ENCODE measurements around the gene NDUFB5. TPM values are rescaled to one million over a fixed set of nuclear protein-coding genes. Genes with fewer than 3 reads are reported as not detected.

NDUFB5 gene
- total RNA-seq, 1 experiment from 2014 or later = 116 TPM

DNA sequence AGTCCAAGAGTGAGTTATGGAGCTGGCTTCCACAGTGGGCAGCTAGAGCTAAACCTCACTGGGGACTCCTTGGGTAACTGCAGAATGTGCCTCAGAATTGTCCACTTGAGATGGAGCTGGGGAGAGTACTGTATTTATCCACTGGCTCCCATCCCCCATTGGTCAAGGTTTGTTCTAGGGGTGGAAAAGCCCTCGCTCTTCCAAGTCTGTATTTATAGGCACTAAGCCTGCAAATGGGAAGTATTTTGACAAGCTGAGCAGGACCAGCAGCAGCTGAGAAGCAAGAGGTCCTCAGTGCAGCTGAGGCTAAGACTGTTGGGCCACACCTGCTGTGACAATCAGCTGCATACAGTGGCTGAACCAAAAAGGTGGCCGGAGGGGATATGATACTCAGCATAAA lies 54.0 kb downstream of the NDUFB5 start:
- no TSS peak for BruUV-seq (replicated peaks)
- no peaks in the 10 kb centered on the region for H3K36me3 ChIP-seq (ENCODE audit: control insufficient read depth in 1 of 2, insufficient read depth in 2 of 2, low read length in 2 of 2)
- H3K27me3 ChIP-seq (ENCODE audit: insufficient read depth, low read length) = no peaks in the 10 kb centered on the region
- peaks cover 98% of the 10 kb centered on the region for H3K79me2 ChIP-seq (ENCODE audit: insufficient read depth, low read length)
- no peak overlapping the region for H3K4me2 ChIP-seq (ENCODE audit: low read length)
- ATAC-seq (no peak), DNase-seq (ENCODE audit: low read depth, low spot score) (no peak)
- H3K27ac ChIP-seq (ENCODE audit: low read depth, low read length) = no peak overlapping the region
- no peaks in the 10 kb centered on the region for H4K20me1 ChIP-seq (ENCODE audit: insufficient read depth)
- H3K4me1 ChIP-seq (ENCODE audit: control insufficient read depth in 1 of 2, insufficient read depth in 2 of 2, low read length in 2 of 2) = peaks cover 0 to 10% of the 10 kb centered on the region in 2 experiments; a peak in 3 of 4 replicates
- ChIA-PET CTCF (interaction anchor here (2.5 kb wide), 1 partner anchor 9 kb away, joined by 18 read pairs; no protein-coding TSS in a partner anchor), RAD21 (ENCODE audit: low non-redundant PET in 1 of 2, low total read pairs in 2 of 2, uncharacterized antibody in 2 of 2, unreplicated experiment in 2 of 2) (no interaction called here), POLR2A (interaction anchor here (1.1 kb wide), 1 partner anchor 9 kb away, joined by 4 read pairs; no protein-coding TSS in a partner anchor)
- no peak overlapping the region for H3K4me3 ChIP-seq (replicated peaks in 1 of 2; ENCODE audit: low read depth in 1 of 2, low read length in 2 of 2)
- no peaks in the 10 kb centered on the region for H3K9me2 ChIP-seq (ENCODE audit: insufficient read depth)
- H2AFZ ChIP-seq (ENCODE audit: low read depth, low read length, poor library complexity, severe bottlenecking) = no peak overlapping the region
- intact Hi-C loops (cut with micrococcal nuclease) = no loop called here
- no peaks in the 10 kb centered on the region for H3K9me3 ChIP-seq (ENCODE audit: control insufficient read depth in 1 of 2, insufficient read depth in 1 of 2, low read depth in 1 of 2, low read length in 2 of 2)
- no peak overlapping the region for H3K9ac ChIP-seq (ENCODE audit: low read length)
- no peak for TF ChIP-seq SRF (IDR thresholded peaks at IDR 0.05; ENCODE audit: low read depth)
- no peak for TF ChIP-seq FOSL1 (IDR thresholded peaks at IDR 0.05; ENCODE audit: low read depth)
- no peak for TF ChIP-seq CEBPB (IDR thresholded peaks at IDR 0.05; ENCODE audit: low read depth)
- TF ChIP-seq, protein P1, sequence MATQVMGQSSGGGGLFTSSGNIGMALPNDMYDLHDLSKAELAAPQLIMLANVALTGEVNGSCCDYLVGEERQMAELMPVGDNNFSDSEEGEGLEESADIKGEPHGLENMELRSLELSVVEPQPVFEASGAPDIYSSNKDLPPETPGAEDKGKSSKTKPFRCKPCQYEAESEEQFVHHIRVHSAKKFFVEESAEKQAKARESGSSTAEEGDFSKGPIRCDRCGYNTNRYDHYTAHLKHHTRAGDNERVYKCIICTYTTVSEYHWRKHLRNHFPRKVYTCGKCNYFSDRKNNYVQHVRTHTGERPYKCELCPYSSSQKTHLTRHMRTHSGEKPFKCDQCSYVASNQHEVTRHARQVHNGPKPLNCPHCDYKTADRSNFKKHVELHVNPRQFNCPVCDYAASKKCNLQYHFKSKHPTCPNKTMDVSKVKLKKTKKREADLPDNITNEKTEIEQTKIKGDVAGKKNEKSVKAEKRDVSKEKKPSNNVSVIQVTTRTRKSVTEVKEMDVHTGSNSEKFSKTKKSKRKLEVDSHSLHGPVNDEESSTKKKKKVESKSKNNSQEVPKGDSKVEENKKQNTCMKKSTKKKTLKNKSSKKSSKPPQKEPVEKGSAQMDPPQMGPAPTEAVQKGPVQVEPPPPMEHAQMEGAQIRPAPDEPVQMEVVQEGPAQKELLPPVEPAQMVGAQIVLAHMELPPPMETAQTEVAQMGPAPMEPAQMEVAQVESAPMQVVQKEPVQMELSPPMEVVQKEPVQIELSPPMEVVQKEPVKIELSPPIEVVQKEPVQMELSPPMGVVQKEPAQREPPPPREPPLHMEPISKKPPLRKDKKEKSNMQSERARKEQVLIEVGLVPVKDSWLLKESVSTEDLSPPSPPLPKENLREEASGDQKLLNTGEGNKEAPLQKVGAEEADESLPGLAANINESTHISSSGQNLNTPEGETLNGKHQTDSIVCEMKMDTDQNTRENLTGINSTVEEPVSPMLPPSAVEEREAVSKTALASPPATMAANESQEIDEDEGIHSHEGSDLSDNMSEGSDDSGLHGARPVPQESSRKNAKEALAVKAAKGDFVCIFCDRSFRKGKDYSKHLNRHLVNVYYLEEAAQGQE (IDR thresholded peaks at IDR 0.05; ENCODE audit: low read depth) = no peak
- no peak for TF ChIP-seq RAD21 (IDR thresholded peaks at IDR 0.05; ENCODE audit: low read depth)
- no peak for TF ChIP-seq YY1 (IDR thresholded peaks at IDR 0.05; ENCODE audit: extremely low read depth, insufficient replicate concordance, low read depth, low read length)
- no peak for TF ChIP-seq EGR1 (IDR thresholded peaks at IDR 0.05; ENCODE audit: low read depth)
- TF ChIP-seq, protein P2, sequence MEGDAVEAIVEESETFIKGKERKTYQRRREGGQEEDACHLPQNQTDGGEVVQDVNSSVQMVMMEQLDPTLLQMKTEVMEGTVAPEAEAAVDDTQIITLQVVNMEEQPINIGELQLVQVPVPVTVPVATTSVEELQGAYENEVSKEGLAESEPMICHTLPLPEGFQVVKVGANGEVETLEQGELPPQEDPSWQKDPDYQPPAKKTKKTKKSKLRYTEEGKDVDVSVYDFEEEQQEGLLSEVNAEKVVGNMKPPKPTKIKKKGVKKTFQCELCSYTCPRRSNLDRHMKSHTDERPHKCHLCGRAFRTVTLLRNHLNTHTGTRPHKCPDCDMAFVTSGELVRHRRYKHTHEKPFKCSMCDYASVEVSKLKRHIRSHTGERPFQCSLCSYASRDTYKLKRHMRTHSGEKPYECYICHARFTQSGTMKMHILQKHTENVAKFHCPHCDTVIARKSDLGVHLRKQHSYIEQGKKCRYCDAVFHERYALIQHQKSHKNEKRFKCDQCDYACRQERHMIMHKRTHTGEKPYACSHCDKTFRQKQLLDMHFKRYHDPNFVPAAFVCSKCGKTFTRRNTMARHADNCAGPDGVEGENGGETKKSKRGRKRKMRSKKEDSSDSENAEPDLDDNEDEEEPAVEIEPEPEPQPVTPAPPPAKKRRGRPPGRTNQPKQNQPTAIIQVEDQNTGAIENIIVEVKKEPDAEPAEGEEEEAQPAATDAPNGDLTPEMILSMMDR (IDR thresholded peaks at IDR 0.05 in 2 of 3, conservative IDR thresholded peaks at IDR 0.05 in 1 of 3; ENCODE audit: borderline replicate concordance in 1 of 3, insufficient read depth in 1 of 3, low read depth in 2 of 3, low read length in 2 of 3) = no peak
- TF ChIP-seq, protein P3, sequence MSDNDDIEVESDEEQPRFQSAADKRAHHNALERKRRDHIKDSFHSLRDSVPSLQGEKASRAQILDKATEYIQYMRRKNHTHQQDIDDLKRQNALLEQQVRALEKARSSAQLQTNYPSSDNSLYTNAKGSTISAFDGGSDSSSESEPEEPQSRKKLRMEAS (IDR thresholded peaks at IDR 0.05) = no peak
- no peak for TF ChIP-seq EZH2phosphoT487 (IDR thresholded peaks at IDR 0.05; ENCODE audit: borderline replicate concordance)
- no peak for TF ChIP-seq POLR2AphosphoS5 (IDR thresholded peaks at IDR 0.05; ENCODE audit: low read depth, low read length)
- TF ChIP-seq EZH2 (IDR thresholded peaks at IDR 0.05) = no peak
- TF ChIP-seq ELF1 (IDR thresholded peaks at IDR 0.05; ENCODE audit: borderline replicate concordance, low read depth) = no peak
- no peak for TF ChIP-seq POLR2A (IDR thresholded peaks at IDR 0.05; ENCODE audit: borderline replicate concordance, extremely low read depth, insufficient read depth, insufficient read length)
- TF ChIP-seq, protein P4, sequence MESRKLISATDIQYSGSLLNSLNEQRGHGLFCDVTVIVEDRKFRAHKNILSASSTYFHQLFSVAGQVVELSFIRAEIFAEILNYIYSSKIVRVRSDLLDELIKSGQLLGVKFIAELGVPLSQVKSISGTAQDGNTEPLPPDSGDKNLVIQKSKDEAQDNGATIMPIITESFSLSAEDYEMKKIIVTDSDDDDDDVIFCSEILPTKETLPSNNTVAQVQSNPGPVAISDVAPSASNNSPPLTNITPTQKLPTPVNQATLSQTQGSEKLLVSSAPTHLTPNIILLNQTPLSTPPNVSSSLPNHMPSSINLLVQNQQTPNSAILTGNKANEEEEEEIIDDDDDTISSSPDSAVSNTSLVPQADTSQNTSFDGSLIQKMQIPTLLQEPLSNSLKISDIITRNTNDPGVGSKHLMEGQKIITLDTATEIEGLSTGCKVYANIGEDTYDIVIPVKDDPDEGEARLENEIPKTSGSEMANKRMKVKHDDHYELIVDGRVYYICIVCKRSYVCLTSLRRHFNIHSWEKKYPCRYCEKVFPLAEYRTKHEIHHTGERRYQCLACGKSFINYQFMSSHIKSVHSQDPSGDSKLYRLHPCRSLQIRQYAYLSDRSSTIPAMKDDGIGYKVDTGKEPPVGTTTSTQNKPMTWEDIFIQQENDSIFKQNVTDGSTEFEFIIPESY (IDR thresholded peaks at IDR 0.05; ENCODE audit: extremely low read depth, insufficient replicate concordance, low read length) = no peak
